A549 (cell line): ENCODE results near the gene RYR3. TPM values are rescaled to one million over a fixed set of nuclear protein-coding genes. Genes with fewer than 3 reads are reported as not detected.

ENCODE experiments used
- ATAC-seq, 2 experiments: fragments of 200-7000 bp in 1 of 2; fragments of >200 bp in 1 of 2; cut with Nextera tagmentation in 1 of 2; cut with Tn5 transposase in 1 of 2; 3 replicates each; pipeline versions ENCODE4 v1.8.0 to v1.9.1; 2018 to 2020; ENCODE audit warnings: mild to moderate bottlenecking in 1 of 2, moderate library complexity in 1 of 2
- CTCF ChIA-PET: fragments of 300-600 bp; sonication (Branson Sonifier 250); formaldehyde crosslinking; extraction: SDS; loops from one replicate; lab custom pipeline; 2021; ENCODE audit warnings: antibody characterized with exemption, inconsistent platforms; lab: Yijun Ruan, JAX
- POLR2A ChIA-PET: fragments of 350-600 bp; formaldehyde crosslinking; extraction: SDS; loops from one replicate; lab custom pipeline; 2021; ENCODE audit warnings: antibody characterized with exemption, inconsistent platforms; lab: Yijun Ruan, JAX
- DNase-seq, 2 experiments: peaks; one replicate each; pipeline versions ENCODE4 v3.0.0 to v3.0.0-alpha.2; 2011 to 2016; ENCODE audit warnings: low read depth in 1 of 2, low spot score in 1 of 2
- FAIRE-seq: peaks from 2 replicates; lab custom pipeline; 2011; peaks lifted over from hg19 to GRCh38; lab: Jason Lieb, UNC
- H3K27ac ChIP-seq, 2 experiments: fragments of >200 bp; sonication (Bioruptor Twin); formaldehyde crosslinking; 3 replicates each; pipeline ENCODE4 v1.5.1; 2016 to 2017
- H3K4me1 ChIP-seq: fragments of >200 bp; sonication (Bioruptor Twin); formaldehyde crosslinking; 3 replicates; pipeline ENCODE4 v1.6.1; 2016
- H3K4me2 ChIP-seq: fragments of >200 bp; sonication (Bioruptor Twin); formaldehyde crosslinking; 3 replicates; pipeline ENCODE4 v1.6.1; 2016
- H3K4me3 ChIP-seq: fragments of >200 bp; sonication (Bioruptor Twin); formaldehyde crosslinking; 3 replicates; pipeline ENCODE4 v1.5.1; 2016
- H3K9me3 ChIP-seq: fragments of >200 bp; sonication (Bioruptor Twin); formaldehyde crosslinking; 3 replicates; pipeline ENCODE4 v1.6.1; 2016
- CHD2 ChIP-seq: fragments of 150-350 bp; IDR thresholded peaks from 2 replicates; pipeline ENCODE4 v1.6.1; 2014; ENCODE audit warnings: low read length; ENCODE audit not compliant: partially characterized antibody
- EHF ChIP-seq: fragments of 250-450 bp; sonication (Bioruptor Pico); IDR thresholded peaks from 2 replicates; pipeline ENCODE4 v1.5.0; 2020; ENCODE audit warnings: mild to moderate bottlenecking
- EP300 ChIP-seq, 2 experiments: fragments of >200 bp; sonication (Bioruptor Twin); formaldehyde crosslinking; IDR thresholded peaks; 2 replicates in 1 of 2; 3 replicates in 1 of 2; pipeline ENCODE4 v1.6.1; 2016 to 2017
- FOSB ChIP-seq: fragments of 250-450 bp; sonication (Bioruptor Pico); IDR thresholded peaks from 2 replicates; pipeline ENCODE4 v1.5.0; 2020; ENCODE audit warnings: mild to moderate bottlenecking, moderate library complexity
- FOSL2 ChIP-seq, 2 experiments: fragments of 450-650 bp in 1 of 2; fragments of >200 bp in 1 of 2; sonication (Bioruptor Twin) in 1 of 2; formaldehyde crosslinking; IDR thresholded peaks; 2 replicates each; pipeline versions ENCODE4 v1.5.0 to v1.6.1; 2016 to 2020; ENCODE audit warnings: mild to moderate bottlenecking in 1 of 2, moderate library complexity in 1 of 2
- FOXS1 ChIP-seq: fragments of 250-450 bp; sonication (Bioruptor Pico); IDR thresholded peaks from 2 replicates; pipeline ENCODE4 v1.5.0; 2020; ENCODE audit warnings: mild to moderate bottlenecking, moderate library complexity
- HDAC2 ChIP-seq: fragments of 200-600 bp; sonication (generic); IDR thresholded peaks from 2 replicates; pipeline ENCODE4 v1.6.1; 2016
- HOXB13 ChIP-seq: fragments of 250-450 bp; sonication (Bioruptor Pico); IDR thresholded peaks from 2 replicates; pipeline ENCODE4 v1.5.0; 2020; ENCODE audit warnings: low read depth, mild to moderate bottlenecking, moderate library complexity
- KDM5A ChIP-seq: fragments of 200-600 bp; sonication (generic); IDR thresholded peaks from 2 replicates; pipeline ENCODE4 v1.6.1; 2016; ENCODE audit warnings: antibody characterized with exemption, mild to moderate bottlenecking
- MAZ ChIP-seq: fragments of 150-350 bp; IDR thresholded peaks from 2 replicates; pipeline ENCODE4 v1.6.1; 2014; ENCODE audit warnings: antibody characterized with exemption, low read depth, low read length, borderline replicate concordance
- MYC ChIP-seq: IDR thresholded peaks from 2 replicates; pipeline ENCODE4 v1.6.1; 2012; ENCODE audit warnings: mild to moderate bottlenecking, inconsistent platforms, low read length, improper control_type of control experiment, borderline replicate concordance
- NFE2L2 ChIP-seq: fragments of 150-350 bp; conservative IDR thresholded peaks from 2 replicates; pipeline ENCODE4 v1.6.1; 2014; ENCODE audit warnings: low read length
- NPAS2 ChIP-seq: fragments of 250-450 bp; sonication (Bioruptor Pico); IDR thresholded peaks from 2 replicates; pipeline ENCODE4 v1.8.0; 2022; ENCODE audit warnings: mild to moderate bottlenecking, moderate library complexity, borderline replicate concordance
- NR3C1 ChIP-seq: fragments of >200 bp; sonication (Bioruptor Twin); formaldehyde crosslinking; IDR thresholded peaks from 3 replicates; pipeline ENCODE4 v1.6.1; 2017
- PHF8 ChIP-seq: fragments of 200-600 bp; sonication (generic); IDR thresholded peaks from 2 replicates; pipeline ENCODE4 v1.6.1; 2016; ENCODE audit warnings: low read depth, mild to moderate bottlenecking, antibody characterized with exemption, moderate library complexity, borderline replicate concordance
- RARB ChIP-seq: fragments of 250-450 bp; sonication (Bioruptor Pico); IDR thresholded peaks from 2 replicates; pipeline ENCODE4 v1.8.0; 2021; ENCODE audit warnings: mild to moderate bottlenecking, moderate library complexity
- RCOR1 ChIP-seq: fragments of 150-350 bp; IDR thresholded peaks from 2 replicates; pipeline ENCODE4 v1.6.1; 2014; ENCODE audit warnings: antibody characterized with exemption, low read length, low read depth
- TFCP2L1 ChIP-seq: fragments of 250-450 bp; sonication (Bioruptor Pico); IDR thresholded peaks from 2 replicates; pipeline ENCODE4 v1.5.0; 2021; ENCODE audit warnings: mild to moderate bottlenecking
- WGBS: methylation state at CpG from one replicate; pipeline ENCODE4 v1.1.6; 2017; ENCODE audit errors: missing lambda C conversion rate; 5-methylcytosine and 5-hydroxymethylcytosine counted together
- polyA plus RNA-seq, 4 experiments: library from polyadenylated mRNA; depleted of rRNA in 3 of 4; stranded (reverse); fragments of >200 nt; fragmentation: RNase III in 1 of 4; extraction: RNeasy Plus Mini Kit Qiagen cat#74134 plus additional on column Dnase treatment in 1 of 4; gene quantifications; 2 replicates in 3 of 4; 3 replicates in 1 of 4; pipeline ENCODE4 v1.2.3, GENCODE V29; 2011 to 2017
- TF ChIP-seq, protein P1 (sequence below): fragments of 250-450 bp; sonication (Bioruptor Pico); IDR thresholded peaks from 2 replicates; pipeline ENCODE4 v1.5.0; 2021; ENCODE audit warnings: mild to moderate bottlenecking, moderate library complexity, borderline replicate concordance
- TF ChIP-seq, protein P2 (sequence below): fragments of >200 bp; sonication (Bioruptor Twin); formaldehyde crosslinking; IDR thresholded peaks from 3 replicates; pipeline ENCODE4 v1.6.1; 2016
- TF ChIP-seq, protein P3 (sequence below): IDR thresholded peaks from 2 replicates; pipeline ENCODE4 v1.6.1; 2012
- TF ChIP-seq, protein P4 (sequence below): fragments of >200 bp; sonication (Bioruptor Twin); formaldehyde crosslinking; IDR thresholded peaks from 2 replicates; pipeline ENCODE4 v1.6.1; 2016
- TF ChIP-seq, protein P5 (sequence below): fragments of >200 bp; sonication (Bioruptor Twin); formaldehyde crosslinking; IDR thresholded peaks from 3 replicates; pipeline ENCODE4 v1.5.1; 2016

The RYR3 gene
- polyA plus RNA-seq, 2 of the 4 experiments (the other 2 are of a cell fraction): 0.03 TPM; not detected in 1

DNA sequence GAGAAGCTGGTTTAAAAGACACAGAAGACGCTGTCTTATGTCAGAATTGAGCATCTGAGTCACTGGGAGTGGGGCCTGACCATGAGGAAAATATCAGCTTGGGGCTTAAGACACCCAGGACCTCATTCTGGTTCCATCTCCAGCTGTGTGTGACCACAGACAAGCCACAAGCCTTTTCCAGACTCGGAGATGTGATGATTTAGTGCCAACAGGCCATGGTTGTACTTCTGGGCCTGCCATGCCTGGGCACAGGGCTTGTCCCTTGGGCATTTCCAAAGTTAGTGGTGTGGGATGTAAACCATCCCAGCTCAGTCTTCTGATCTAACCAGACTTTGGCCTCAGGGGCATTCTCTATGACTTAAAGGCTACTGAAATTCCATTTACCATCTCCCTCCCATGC is 269.8 kb downstream of the RYR3 start (continued):
- TF ChIP-seq, protein P1, sequence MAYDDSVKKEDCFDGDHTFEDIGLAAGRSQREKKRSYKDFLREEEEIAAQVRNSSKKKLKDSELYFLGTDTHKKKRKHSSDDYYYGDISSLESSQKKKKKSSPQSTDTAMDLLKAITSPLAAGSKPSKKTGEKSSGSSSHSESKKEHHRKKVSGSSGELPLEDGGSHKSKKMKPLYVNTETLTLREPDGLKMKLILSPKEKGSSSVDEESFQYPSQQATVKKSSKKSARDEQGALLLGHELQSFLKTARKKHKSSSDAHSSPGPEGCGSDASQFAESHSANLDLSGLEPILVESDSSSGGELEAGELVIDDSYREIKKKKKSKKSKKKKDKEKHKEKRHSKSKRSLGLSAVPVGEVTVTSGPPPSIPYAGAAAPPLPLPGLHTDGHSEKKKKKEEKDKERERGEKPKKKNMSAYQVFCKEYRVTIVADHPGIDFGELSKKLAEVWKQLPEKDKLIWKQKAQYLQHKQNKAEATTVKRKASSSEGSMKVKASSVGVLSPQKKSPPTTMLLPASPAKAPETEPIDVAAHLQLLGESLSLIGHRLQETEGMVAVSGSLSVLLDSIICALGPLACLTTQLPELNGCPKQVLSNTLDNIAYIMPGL (CRISPR knock-in tag): no peak
- TF ChIP-seq NFE2L2 (no peak), CHD2 (no peak), NR3C1 (no peak)
- TF ChIP-seq, protein P2, sequence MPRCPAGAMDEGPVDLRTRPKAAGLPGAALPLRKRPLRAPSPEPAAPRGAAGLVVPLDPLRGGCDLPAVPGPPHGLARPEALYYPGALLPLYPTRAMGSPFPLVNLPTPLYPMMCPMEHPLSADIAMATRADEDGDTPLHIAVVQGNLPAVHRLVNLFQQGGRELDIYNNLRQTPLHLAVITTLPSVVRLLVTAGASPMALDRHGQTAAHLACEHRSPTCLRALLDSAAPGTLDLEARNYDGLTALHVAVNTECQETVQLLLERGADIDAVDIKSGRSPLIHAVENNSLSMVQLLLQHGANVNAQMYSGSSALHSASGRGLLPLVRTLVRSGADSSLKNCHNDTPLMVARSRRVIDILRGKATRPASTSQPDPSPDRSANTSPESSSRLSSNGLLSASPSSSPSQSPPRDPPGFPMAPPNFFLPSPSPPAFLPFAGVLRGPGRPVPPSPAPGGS: no peak
- TF ChIP-seq, protein P3, sequence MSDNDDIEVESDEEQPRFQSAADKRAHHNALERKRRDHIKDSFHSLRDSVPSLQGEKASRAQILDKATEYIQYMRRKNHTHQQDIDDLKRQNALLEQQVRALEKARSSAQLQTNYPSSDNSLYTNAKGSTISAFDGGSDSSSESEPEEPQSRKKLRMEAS: no peak

DNA sequence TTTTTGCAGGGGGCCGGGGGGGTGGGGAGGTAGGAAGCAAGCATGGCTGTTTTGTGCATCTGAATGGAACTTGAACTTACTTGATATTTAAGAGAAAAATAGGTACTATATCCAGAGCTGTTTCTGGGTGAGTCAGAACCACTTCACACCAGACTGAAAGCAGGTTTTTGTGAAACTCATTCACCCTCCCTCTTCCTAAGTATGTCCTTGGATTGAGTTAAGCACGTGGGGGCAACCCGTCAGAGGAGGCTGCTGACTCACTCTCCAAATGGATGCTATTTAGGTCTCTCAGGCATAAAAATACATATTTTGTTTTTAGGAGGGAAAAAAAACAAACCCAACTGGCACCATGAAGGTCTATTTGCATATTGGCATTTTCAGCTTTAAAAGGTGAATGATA is 270.3 kb downstream of the RYR3 start:
- DNase-seq (peak in 1 of 2 experiments; percentile 9), FAIRE-seq (no peak), ATAC-seq (0 out of 6 replicates have a peak, but pooled peaks of 1 of the 2 experiments have one; percentile 41)
- Histone ChIP-seq H3K4me1 (no peaks in the 10 kb centered on the region), H3K4me2 (no peak overlapping the region), H3K27ac (no peak overlapping the region), H3K4me3 (no peak overlapping the region), H3K9me3 (no peaks in the 10 kb centered on the region)
- CTCF ChIA-PET: interaction anchor here (0.9 to 1.2 kb wide), 3 partner anchors 33 to 49 kb away, joined by 3 read pairs; no protein-coding TSS in a partner anchor
- POLR2A ChIA-PET: no interaction called here
- TF ChIP-seq RCOR1: no peak
- no peak for TF ChIP-seq PHF8
- no peak for TF ChIP-seq HOXB13 (CRISPR knock-in tag)
- TF ChIP-seq EHF (CRISPR knock-in tag): no peak
- no peak for TF ChIP-seq FOXS1 (CRISPR knock-in tag)
- TF ChIP-seq, protein P4, sequence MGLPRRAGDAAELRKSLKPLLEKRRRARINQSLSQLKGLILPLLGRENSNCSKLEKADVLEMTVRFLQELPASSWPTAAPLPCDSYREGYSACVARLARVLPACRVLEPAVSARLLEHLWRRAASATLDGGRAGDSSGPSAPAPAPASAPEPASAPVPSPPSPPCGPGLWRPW: no peak
- no peak for TF ChIP-seq RARB (CRISPR knock-in tag)
- TF ChIP-seq, protein P5, sequence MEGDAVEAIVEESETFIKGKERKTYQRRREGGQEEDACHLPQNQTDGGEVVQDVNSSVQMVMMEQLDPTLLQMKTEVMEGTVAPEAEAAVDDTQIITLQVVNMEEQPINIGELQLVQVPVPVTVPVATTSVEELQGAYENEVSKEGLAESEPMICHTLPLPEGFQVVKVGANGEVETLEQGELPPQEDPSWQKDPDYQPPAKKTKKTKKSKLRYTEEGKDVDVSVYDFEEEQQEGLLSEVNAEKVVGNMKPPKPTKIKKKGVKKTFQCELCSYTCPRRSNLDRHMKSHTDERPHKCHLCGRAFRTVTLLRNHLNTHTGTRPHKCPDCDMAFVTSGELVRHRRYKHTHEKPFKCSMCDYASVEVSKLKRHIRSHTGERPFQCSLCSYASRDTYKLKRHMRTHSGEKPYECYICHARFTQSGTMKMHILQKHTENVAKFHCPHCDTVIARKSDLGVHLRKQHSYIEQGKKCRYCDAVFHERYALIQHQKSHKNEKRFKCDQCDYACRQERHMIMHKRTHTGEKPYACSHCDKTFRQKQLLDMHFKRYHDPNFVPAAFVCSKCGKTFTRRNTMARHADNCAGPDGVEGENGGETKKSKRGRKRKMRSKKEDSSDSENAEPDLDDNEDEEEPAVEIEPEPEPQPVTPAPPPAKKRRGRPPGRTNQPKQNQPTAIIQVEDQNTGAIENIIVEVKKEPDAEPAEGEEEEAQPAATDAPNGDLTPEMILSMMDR: no peak
- TF ChIP-seq NPAS2 (CRISPR knock-in tag): no peak
- no peak for TF ChIP-seq MYC
- no peak for TF ChIP-seq FOSL2 (IDR thresholded peaks at IDR 0.05)
- no peak for TF ChIP-seq FOSL2 (CRISPR knock-in tag; IDR thresholded peaks at IDR 0.05)
- no peak for TF ChIP-seq HDAC2
- TF ChIP-seq MAZ: no peak
- TF ChIP-seq EP300 (IDR thresholded peaks at IDR 0.05): no peak
- TF ChIP-seq TFCP2L1: no peak
- no peak for TF ChIP-seq NR3C1
- no peak for TF ChIP-seq FOSB
- no peak for TF ChIP-seq KDM5A
- 14% methylated on average over 3 of the region's 3 CpGs for WGBS
